ENCODE measurements around the gene EXOSC9. TPM values are rescaled to one million over a fixed set of nuclear protein-coding genes. Genes with fewer than 3 reads are reported as not detected.
"Not testable (repeated sequence)": the region's sequence is repeated elsewhere in the genome, so short reads cannot be mapped to it uniquely, and the experiment has no call there.

Gene EXOSC9, protein sequence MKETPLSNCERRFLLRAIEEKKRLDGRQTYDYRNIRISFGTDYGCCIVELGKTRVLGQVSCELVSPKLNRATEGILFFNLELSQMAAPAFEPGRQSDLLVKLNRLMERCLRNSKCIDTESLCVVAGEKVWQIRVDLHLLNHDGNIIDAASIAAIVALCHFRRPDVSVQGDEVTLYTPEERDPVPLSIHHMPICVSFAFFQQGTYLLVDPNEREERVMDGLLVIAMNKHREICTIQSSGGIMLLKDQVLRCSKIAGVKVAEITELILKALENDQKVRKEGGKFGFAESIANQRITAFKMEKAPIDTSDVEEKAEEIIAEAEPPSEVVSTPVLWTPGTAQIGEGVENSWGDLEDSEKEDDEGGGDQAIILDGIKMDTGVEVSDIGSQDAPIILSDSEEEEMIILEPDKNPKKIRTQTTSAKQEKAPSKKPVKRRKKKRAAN
- 71.6 TPM for polyA plus RNA-seq (2013, experiment 1 of 2)
- polyA plus RNA-seq (2013, experiment 2 of 2), result 71.4 TPM

DNA sequence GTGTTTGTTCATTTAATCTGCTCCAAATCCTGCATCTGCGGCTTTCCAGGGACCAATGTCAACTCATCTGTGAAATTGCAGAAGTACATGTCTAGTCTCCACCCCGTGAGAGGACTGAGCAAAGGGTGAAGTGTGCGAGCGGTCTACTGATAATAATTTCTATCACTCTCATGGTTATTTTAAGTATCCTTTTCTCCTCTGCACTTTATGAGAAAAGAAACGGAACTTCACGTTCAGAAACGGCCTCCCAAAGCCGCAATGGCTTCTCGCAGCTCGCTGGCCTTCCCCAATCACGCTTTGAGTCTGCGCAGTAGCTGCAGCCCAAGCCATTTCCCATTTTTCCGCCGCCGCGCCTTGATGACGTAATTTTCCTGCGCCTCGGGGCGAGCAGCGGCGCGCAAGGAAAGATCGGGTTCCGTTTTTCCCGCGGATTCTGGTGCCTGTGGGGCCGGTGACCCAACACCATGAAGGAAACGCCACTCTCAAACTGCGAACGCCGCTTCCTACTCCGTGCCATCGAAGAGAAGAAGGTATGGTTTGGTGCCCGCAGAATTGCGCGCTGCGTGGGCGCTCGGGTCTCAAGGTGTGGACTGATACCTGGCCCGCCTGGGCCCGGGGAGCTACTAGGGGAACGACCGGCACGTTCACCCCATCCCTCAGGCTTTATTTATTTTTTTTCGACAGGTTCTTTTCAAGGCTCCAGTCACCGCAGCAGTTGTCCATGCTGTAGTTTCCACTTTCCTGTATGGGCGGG lies at the start of gene EXOSC9:
Gene EXOSC9 (plus strand): TSS at position 363 of the 754 bp plus-strand sequence. CDS start 102 bp downstream, at position 465.
- peak within 1 kb of the TSS; percentile 86 for H3K27ac ChIP-seq (ENCODE audit: low read depth, low read length)
- peak within 1 kb of the TSS; percentile 85 for H3K4me3 ChIP-seq (ENCODE audit: low read length)
- WGBS, result 2% methylated on average over 48 of the region's 48 CpGs
- H3K9me3 ChIP-seq (ENCODE audit: insufficient read depth, low read depth, low read length), result no peaks in the 10 kb centered on the region
- peaks cover 12% of the 10 kb centered on the region for H3K4me1 ChIP-seq (ENCODE audit: insufficient read depth, low read length)
- peaks cover 41% of the 10 kb centered on the region for H3K36me3 ChIP-seq (ENCODE audit: insufficient read depth, low read length)
- H3K27me3 ChIP-seq (ENCODE audit: insufficient read depth, low read length), result no peaks in the 10 kb centered on the region
- H3K9ac ChIP-seq (ENCODE audit: low read depth, low read length), result peak within 1 kb of the TSS; percentile 96

DNA sequence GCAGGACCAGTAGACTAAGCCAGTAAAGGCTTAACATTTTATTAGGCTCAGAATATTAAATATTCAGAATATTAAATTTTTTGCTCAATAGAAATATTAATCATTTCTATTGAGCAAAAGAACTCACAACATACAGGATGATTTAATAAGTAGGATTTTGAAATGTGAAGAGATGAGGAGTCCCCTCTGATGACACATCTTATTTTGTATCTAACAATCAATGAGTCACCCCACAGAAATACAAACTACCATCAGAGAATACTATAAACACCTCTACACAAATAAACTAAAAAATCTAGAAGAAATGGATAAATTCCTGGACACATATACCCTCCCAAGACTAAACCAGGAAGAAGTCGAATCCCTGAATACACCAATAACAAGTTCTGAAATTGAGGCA lies 49.0 kb upstream of the EXOSC9 start:
- 100% methylated on average over 1 of the region's 1 CpG for WGBS
- H3K9ac ChIP-seq (ENCODE audit: low read depth, low read length); H3K36me3 ChIP-seq (ENCODE audit: insufficient read depth, low read length); H3K4me3 ChIP-seq (ENCODE audit: low read length); H3K9me3 ChIP-seq (ENCODE audit: insufficient read depth, low read depth, low read length); H3K27ac ChIP-seq (ENCODE audit: low read depth, low read length): not testable (repeated sequence)
- Histone ChIP-seq H3K4me1 (ENCODE audit: insufficient read depth, low read length) (peaks cover 21% of the 10 kb centered on the region), H3K27me3 (ENCODE audit: insufficient read depth, low read length) (peaks cover 39% of the 10 kb centered on the region)

DNA sequence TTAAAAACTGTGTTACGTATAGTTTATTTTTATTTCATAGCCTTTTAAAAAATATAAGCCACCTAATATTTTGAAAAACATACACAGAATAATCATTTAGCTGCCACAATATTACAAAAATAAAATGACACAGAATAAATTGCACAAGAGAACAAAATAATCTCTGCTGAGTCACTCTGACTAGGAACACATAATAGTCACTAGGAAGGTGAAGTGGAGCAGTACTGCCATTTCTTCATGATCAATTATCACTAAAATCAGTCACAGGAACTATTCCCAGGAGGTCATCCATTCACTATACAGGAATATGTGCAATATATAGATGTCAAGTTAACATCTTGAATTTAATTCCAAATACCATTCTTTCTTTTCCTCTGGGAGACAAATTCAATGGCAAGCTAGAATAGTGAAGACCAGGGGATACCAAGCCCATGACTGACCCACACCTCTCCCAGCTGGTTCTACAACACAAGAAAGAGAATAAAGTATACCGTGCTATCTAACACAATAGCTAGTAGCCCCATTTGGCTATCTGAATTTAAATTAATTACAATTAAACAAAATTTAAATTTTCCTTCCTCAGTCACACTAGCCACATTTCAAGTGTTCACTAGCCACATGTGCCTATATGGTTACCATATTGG lies 42.1 kb upstream of the EXOSC9 start:
- Histone ChIP-seq H3K4me1 (ENCODE audit: insufficient read depth, low read length) (no peaks in the 10 kb centered on the region), H3K36me3 (ENCODE audit: insufficient read depth, low read length) (no peaks in the 10 kb centered on the region), H3K27me3 (ENCODE audit: insufficient read depth, low read length) (peaks cover 31% of the 10 kb centered on the region), H3K9ac (ENCODE audit: low read depth, low read length) (no peak overlapping the region), H3K4me3 (ENCODE audit: low read length) (no peak overlapping the region), H3K9me3 (ENCODE audit: insufficient read depth, low read depth, low read length) (no peaks in the 10 kb centered on the region), H3K27ac (ENCODE audit: low read depth, low read length) (no peak overlapping the region)
- 95% methylated on average over 2 of the region's 2 CpGs for WGBS

DNA sequence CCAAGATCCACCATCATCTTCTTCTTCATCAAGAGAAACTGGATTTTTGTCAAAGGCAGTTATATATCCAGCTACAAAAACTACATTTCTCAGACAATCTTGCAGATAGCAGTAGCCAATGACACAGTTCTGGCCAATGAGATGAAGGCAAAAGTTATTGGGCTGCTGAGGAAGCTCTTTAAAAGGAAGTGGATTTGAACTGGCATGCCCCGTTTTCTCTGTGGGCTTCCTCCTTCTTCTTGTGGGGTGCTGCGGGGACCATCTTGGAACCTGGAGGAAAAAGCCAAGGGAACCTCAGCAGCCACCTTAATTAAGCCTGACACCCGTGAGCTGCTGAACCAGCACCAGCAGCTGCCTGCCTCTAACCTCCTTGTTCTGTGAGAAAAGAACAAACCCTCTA lies 40.9 kb upstream of the EXOSC9 start:
- Histone ChIP-seq H3K9me3 (ENCODE audit: insufficient read depth, low read depth, low read length) (no peaks in the 10 kb centered on the region), H3K4me3 (ENCODE audit: low read length) (no peak overlapping the region), H3K27ac (ENCODE audit: low read depth, low read length) (no peak overlapping the region), H3K9ac (ENCODE audit: low read depth, low read length) (no peak overlapping the region), H3K4me1 (ENCODE audit: insufficient read depth, low read length) (no peaks in the 10 kb centered on the region; the same call in 1 of the 2 replicates), H3K27me3 (ENCODE audit: insufficient read depth, low read length) (peaks cover 43% of the 10 kb centered on the region), H3K36me3 (ENCODE audit: insufficient read depth, low read length) (no peaks in the 10 kb centered on the region)
- 89% methylated on average over 3 of the region's 3 CpGs for WGBS

DNA sequence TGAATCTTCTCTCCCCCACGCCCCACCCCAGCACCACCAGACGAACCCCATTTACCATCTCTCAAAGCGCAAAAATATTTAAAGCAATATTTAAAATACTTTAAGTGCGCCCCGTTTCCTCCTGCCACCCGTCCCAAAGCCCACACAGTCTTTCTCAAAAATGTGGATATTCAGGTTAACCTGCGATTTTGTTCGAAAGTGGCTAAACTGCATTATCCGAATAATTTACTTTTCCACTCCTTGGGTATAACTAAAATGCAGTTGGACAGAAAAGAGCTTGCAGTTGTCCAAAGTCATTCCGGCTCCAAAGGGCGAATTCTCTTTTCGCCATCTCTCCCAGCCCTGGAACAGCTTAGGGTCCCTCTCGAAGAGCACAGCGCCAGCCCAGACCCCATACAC lies 36.8 kb upstream of the EXOSC9 start:
- H3K27ac ChIP-seq (ENCODE audit: low read depth, low read length), result no peak overlapping the region
- no peaks in the 10 kb centered on the region for H3K36me3 ChIP-seq (ENCODE audit: insufficient read depth, low read length)
- H3K4me3 ChIP-seq (ENCODE audit: low read length), result peak overlapping the region; percentile 68
- H3K9me3 ChIP-seq (ENCODE audit: insufficient read depth, low read depth, low read length), result no peaks in the 10 kb centered on the region
- peak overlapping the region; percentile 53 for H3K9ac ChIP-seq (ENCODE audit: low read depth, low read length)
- 14% methylated on average over 14 of the region's 14 CpGs for WGBS
- peaks cover 74% of the 10 kb centered on the region for H3K27me3 ChIP-seq (ENCODE audit: insufficient read depth, low read length)
- peaks cover 13% of the 10 kb centered on the region for H3K4me1 ChIP-seq (ENCODE audit: insufficient read depth, low read length)

DNA sequence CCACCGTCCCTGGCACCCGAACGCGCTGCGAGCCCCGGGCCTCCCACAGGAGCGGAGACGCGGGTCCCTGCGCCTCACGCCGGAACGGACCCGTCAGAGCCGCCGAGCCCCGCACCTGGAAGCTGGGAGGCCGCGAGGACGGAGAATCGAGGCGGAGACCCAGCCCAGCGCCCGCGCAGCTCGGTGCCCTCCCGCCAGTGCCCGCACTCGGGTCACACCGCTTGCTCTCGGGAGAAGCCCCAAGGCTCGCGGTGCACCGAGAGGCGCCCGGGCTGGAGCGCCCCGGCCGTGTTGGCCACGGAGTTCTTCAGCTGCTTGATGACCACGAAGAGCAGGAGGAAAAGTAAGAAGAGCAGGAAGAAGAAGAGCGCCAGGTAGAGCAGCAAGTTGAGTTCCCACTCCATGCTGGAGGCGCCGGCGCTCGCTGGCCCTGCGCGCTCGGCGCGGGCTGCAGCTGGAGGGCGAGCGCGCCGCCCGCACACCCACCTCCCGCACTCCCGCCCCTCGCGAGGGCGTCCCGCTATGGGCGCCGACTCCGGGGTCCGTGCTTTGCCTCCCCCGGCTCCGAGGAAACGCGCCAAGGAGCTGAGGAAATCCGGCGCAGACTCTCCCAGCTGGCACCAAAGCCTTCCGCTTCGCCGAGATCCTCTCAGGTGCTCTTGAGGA lies 36.3 kb upstream of the EXOSC9 start, which contains the start of gene SMIM43:
Gene SMIM43 (minus strand): TSS at position 463 of the 666 bp plus-strand sequence. CDS start 59 bp downstream, at position 404.
- Histone ChIP-seq H3K4me1 (ENCODE audit: insufficient read depth, low read length) (peaks cover 13% of the 10 kb centered on the region), H3K4me3 (ENCODE audit: low read length) (peak within 1 kb of the TSS; percentile 68), H3K27me3 (ENCODE audit: insufficient read depth, low read length) (peaks cover 79% of the 10 kb centered on the region), H3K9me3 (ENCODE audit: insufficient read depth, low read depth, low read length) (no peaks in the 10 kb centered on the region), H3K36me3 (ENCODE audit: insufficient read depth, low read length) (no peaks in the 10 kb centered on the region), H3K27ac (ENCODE audit: low read depth, low read length) (no peak within 1 kb of the TSS), H3K9ac (ENCODE audit: low read depth, low read length) (peak within 1 kb of the TSS; percentile 53)
- WGBS, result under 1% methylated on average over 75 of the region's 75 CpGs

DNA sequence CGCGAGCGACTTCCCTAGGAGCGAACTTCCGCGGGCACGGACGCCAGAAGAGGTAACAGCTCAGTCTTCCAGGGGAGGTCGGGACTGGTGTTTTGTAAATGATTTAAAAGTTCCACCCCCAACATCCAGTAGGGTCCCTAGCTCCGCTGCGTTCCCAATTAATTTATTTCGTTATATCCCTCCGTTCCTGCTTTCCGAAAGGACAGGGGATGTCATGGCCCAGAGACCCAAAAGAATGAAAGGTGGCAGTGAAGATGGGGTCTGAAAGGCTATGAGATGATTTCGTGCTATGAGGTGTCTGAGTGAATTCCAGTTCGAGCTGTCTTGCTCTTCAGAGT lies 35.8 kb upstream of the EXOSC9 start:
- Histone ChIP-seq H3K27ac (ENCODE audit: low read depth, low read length) (no peak overlapping the region), H3K9me3 (ENCODE audit: insufficient read depth, low read depth, low read length) (no peaks in the 10 kb centered on the region), H3K4me3 (ENCODE audit: low read length) (peak overlapping the region; percentile 68), H3K27me3 (ENCODE audit: insufficient read depth, low read length) (peaks cover 75% of the 10 kb centered on the region), H3K36me3 (ENCODE audit: insufficient read depth, low read length) (no peaks in the 10 kb centered on the region), H3K4me1 (ENCODE audit: insufficient read depth, low read length) (peaks cover 13% of the 10 kb centered on the region), H3K9ac (ENCODE audit: low read depth, low read length) (0 out of 2 replicates have a peak overlapping the region, but pooled peaks have one; percentile 53)
- 5% methylated on average over 15 of the region's 16 CpGs for WGBS

DNA sequence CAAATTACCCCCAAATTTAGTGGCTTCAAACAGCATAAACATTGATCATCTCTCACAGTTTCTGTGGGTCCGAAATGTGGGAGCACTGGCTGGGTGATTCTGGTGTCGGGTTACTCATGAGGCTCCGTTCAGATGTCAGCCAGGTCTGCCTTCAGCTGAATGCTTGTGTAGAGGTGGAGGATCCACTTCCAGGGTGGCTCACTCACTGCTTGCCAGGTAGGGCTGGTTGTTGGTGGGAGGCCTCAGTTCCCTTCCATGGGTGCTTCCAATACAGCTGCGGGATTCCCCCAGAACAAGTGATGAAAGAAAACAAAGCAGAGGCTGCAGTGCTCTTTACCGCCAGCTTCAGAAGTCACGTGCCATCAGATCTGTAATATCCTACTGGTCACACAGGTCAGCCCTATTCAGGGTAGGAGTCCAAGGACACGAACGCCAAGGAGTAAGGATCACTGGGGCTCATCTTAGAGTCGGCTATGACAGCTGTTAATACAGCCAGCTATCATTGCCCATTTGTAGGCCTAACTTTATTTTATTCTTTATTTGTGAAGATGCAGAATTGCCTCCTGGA lies 35.1 kb upstream of the EXOSC9 start:
- peaks cover 13% of the 10 kb centered on the region for H3K4me1 ChIP-seq (ENCODE audit: insufficient read depth, low read length)
- no peak overlapping the region for H3K27ac ChIP-seq (ENCODE audit: low read depth, low read length)
- no peak overlapping the region for H3K9ac ChIP-seq (ENCODE audit: low read depth, low read length)
- 60% methylated on average over 9 of the region's 9 CpGs for WGBS
- H3K27me3 ChIP-seq (ENCODE audit: insufficient read depth, low read length), result peaks cover 75% of the 10 kb centered on the region
- H3K9me3 ChIP-seq (ENCODE audit: insufficient read depth, low read depth, low read length), result no peaks in the 10 kb centered on the region
- H3K36me3 ChIP-seq (ENCODE audit: insufficient read depth, low read length), result no peaks in the 10 kb centered on the region
- peak overlapping the region; percentile 68 for H3K4me3 ChIP-seq (ENCODE audit: low read length)

DNA sequence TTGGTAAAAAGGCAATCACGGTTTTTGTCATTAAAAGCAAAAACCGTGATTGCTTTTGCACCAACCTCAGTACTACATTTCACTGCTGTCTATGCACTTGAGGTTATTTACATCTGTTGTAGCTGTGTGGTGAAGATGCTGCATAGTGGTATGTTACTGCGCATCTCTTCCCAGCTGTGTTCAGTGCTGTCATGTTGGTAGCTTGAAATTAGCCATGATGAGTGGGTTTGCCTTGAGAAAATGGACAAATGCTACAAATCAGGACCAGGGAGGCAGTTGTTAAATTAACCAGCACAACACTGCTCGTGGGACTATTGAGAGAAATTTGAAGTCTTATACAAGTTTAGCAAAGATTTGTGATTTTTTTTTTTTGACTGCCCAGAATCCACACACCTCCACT lies 34.0 kb upstream of the EXOSC9 start:
- H3K27me3 ChIP-seq (ENCODE audit: insufficient read depth, low read length), result peaks cover 66% of the 10 kb centered on the region
- H3K9ac ChIP-seq (ENCODE audit: low read depth, low read length), result no peak overlapping the region
- H3K9me3 ChIP-seq (ENCODE audit: insufficient read depth, low read depth, low read length), result no peaks in the 10 kb centered on the region
- peaks cover 13% of the 10 kb centered on the region for H3K4me1 ChIP-seq (ENCODE audit: insufficient read depth, low read length)
- no peak overlapping the region for H3K4me3 ChIP-seq (ENCODE audit: low read length)
- WGBS, result 88% methylated on average over 2 of the region's 4 CpGs
- no peak overlapping the region for H3K27ac ChIP-seq (ENCODE audit: low read depth, low read length)
- H3K36me3 ChIP-seq (ENCODE audit: insufficient read depth, low read length), result no peaks in the 10 kb centered on the region

DNA sequence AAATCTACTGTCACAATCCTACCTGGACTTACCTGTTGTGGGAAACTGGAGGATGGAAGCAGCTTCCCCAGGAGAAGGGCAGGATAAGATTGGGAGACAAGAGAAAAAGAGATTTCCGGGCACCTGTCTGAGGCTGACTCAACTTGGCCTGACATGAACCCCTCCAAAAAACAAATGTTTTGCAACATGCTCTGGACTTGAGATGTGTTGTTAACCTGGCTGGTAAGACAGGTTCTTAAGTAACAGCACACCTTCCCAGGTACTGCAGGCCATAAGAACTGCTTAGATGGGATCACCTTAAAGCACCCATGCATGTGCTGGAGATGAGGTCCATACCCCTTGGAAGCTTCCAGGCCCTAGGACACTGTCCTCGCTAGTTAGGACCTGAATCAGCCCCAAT lies 31.8 kb upstream of the EXOSC9 start:
- no peak overlapping the region for H3K4me3 ChIP-seq (ENCODE audit: low read length)
- no peak overlapping the region for H3K27ac ChIP-seq (ENCODE audit: low read depth, low read length)
- peaks cover 44% of the 10 kb centered on the region for H3K27me3 ChIP-seq (ENCODE audit: insufficient read depth, low read length)
- H3K4me1 ChIP-seq (ENCODE audit: insufficient read depth, low read length), result peaks cover 15% of the 10 kb centered on the region
- WGBS, result 95% methylated on average over 2 of the region's 2 CpGs
- no peaks in the 10 kb centered on the region for H3K9me3 ChIP-seq (ENCODE audit: insufficient read depth, low read depth, low read length)
- no peaks in the 10 kb centered on the region for H3K36me3 ChIP-seq (ENCODE audit: insufficient read depth, low read length)
- H3K9ac ChIP-seq (ENCODE audit: low read depth, low read length), result no peak overlapping the region

Data from HUES64 (cell line).